HG02852 (cell line): Measurements from ENCODE around the gene CDC25C.
"Not testable (repeated sequence)": the region's sequence is repeated elsewhere in the genome, so short reads cannot be mapped to it uniquely, and the experiment has no call there.

Experiments used
- ATAC-seq: cut with Tn5 transposase; IDR thresholded peaks from one replicate; pipeline ENCODE4 v1.9.1; 2021; ENCODE audit warnings: mild to moderate bottlenecking, moderate library complexity; ENCODE audit not compliant: unreplicated experiment

The CDC25C gene

DNA sequence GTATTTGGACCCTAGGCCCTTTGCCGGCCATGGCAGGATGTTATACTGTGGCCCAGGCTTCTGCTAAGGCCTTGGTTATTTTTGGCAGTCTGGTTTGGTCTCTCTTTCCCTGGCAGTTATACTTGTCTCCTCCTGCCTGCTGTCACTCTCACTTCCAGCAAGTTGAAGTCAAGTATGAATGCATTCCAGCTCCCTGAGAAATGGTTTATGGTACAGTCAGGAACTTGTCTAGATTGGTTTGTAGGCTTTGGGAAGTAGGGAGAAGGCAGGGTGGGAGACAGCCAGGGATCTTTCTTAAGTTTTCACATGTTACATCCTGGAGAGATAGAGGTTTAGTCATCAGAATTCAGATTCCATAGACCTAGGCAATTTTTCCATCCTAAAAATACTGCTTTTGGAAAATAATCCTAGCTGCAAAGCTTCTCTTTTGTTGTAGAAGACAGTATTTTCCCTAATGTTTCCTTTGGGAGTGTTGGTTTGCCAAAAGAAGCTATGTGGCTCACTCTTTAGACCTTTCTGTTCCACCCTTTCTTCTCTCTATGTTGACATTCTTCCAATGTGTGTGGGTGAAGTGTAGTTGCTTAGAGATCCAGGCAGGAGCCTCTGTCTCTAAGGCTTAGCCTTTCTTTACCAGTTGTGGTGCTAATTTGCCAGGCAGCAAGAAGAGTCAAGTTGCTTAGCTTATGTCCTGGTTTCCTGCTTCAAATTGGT, 18.4 kb upstream of the CDC25C start:
- no peak for ATAC-seq

DNA sequence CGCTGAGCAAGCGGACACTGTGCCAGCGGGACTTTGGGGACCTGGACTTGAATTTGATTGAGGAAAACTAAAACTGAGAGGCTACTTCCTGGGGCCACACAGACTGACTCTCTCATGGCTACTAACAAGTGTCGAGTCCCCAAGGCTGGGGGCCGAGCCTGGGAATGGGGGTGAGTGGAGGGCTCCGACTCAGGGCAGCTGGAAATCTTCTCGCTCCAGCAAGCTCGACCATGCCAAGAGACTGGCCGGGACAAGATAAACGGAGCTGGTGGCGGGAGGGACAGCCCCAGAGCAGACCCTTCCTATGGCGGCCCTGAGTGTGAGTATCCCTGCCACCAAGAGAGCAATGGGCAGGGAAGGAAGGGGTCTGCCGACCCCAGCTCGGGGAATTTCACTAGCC, 15.3 kb upstream of the CDC25C start:
- ATAC-seq, result no peak

DNA sequence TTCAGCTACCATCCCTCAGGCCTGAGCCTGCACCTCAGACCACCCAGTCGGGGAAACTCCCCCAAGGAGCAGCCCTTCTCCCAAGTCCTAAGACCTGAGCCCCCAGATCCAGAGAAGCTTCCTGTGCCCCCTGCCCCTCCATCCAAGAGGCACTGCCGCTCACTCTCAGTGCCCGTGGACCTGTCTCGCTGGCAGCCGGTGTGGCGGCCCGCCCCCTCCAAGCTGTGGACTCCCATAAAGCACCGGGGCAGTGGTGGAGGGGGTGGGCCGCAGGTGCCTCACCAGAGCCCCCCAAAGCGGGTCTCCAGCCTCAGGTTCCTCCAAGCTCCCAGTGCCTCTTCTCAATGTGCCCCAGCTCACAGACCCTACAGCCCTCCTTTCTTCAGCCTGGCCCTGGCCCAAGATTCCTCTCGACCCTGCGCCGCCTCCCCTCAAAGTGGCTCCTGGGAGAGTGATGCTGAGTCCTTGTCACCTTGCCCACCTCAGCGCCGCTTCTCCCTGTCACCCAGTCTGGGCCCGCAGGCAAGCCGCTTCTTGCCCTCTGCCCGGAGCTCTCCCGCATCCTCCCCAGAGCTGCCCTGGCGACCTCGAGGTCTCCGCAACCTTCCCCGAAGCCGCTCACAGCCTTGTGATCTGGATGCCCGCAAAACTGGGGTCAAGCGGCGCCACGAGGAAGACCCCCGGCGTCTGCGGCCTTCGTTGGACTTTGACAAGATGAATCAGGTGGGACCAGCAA, 13.5 kb upstream of the CDC25C start:
- ATAC-seq, result no peak

DNA sequence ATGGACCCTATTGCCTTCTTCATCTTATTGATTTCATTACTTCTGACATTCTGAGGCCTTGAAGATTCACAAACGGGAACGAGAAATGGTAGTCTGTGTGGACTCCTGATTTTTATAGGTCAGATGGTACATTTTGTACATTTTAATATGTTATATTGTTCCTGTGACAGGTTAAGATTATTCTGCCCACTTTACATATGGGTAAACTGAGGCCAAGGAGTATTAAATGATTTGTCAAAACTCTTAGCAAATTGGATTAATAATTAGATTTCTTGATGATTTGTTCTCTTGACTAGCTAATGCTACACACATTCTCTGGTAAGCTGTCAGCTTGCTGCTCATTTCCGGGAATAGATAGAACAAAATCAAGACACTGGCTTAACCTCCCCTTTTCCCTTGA, 8.4 kb upstream of the CDC25C start:
- no peak for ATAC-seq

DNA sequence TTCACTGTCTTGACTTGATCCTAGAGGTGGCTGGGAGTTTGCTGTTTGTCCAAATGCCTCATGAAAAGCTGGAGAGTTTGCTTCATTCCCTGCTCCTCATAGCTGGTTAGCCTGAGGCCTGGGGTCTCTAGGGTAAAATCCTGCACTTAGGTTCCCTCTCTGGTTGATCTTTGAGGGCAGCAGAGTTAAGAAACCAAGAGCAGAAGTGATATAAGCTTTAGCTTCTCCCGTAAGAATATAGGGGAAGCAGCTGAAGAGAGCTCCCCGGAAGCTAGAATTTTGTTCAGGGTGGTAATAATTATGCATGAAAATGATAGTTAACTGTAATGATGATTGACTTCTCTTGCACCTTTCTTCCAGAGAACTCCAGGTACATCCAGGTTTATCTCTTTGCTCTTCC, 7.9 kb upstream of the CDC25C start:
- ATAC-seq, result no peak

DNA sequence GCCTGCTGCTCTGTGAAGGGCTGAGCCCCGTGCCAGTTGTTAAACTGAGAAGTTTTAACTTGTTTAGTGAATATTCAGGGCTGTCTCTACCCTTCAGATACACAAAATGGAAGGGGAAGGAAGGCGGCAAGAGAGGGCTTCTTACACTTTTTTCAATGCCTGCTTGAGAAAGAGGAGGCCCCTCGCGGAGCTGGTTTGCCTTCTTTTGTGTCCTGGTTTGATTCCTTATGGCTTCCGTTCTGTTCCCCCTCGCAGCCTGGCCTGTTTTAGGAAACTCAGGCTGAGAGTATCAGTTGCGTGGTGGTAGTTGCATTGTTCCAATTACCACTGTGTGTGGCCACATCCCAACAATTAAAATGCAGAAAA, 7.5 kb upstream of the CDC25C start:
- ATAC-seq, result no peak

DNA sequence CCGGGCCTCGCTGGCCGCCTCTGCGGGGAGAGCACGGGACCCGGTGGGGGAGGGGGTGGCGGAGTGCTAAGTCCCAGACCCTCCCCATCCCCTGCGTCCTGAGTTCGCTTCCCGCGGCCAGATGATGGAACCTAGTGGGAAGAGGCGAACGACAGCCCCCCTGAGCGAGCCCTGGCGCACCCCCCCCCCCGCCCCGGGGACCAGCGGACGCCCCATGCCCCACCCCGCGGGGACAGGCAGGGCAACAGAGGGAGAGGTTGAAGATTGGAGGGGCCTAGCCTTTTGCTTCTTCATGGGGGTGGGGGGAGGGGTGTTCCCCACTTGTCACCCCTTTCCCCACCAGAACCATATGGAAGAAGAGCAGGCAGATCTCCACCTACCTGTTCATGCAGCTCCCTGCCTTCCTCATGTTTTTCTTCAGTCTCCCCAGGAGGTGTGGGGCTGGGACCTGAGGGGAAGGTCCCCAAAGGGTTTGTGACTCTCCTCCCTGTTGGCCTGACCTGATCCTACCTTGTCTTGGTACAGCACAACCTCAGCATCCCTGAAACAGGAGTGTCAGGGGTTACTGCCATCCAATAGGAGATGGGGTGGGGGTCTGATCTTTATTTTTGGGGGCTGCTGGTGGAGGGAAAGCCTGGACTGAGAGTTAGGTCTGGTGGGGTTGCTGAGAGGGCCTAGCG, 6.9 kb upstream of the CDC25C start:
- peak; percentile 12 for ATAC-seq

DNA sequence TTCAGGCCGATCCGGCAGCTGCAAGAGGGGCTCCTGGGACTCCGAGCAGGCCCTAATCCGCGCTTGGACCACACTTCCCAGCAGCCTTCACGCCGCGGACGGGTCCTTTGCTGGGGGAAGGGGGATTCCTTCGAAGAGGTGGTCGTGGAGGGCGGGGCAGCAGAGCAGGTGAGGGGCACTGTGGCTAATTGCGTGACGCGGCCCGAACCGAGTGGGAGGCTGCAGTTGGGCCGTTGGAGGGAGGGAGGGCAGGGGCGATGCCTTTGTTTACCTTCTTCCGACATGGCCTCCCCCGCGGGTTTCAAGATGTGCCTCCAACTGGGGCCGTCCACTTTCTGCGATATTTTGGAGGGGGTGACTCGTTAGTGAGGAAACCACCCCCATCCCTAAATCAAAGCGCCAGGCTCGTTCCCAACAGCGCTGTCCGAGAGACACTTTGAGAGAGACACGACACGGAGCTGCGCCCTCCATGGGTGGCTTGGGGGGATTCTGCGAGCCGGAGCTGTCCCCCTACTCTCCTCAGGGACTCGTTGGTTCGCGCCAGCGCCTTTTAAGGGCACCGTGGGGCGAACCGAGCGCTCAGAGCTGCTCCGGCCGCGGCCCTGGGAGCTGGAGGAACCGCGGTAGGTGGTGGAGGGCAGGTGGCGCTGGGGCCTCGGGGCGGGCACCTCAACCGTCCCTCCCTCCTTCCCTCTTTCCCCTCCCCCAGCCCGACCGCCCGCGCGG, 6.2 kb upstream of the CDC25C start, which contains the start of gene FAM53C:
TSS of gene FAM53C (plus strand) at position 582 of the 726 bp plus-strand sequence. CDS start 3,070 bp downstream, outside the sequence.
- peak; percentile 78 for ATAC-seq

DNA sequence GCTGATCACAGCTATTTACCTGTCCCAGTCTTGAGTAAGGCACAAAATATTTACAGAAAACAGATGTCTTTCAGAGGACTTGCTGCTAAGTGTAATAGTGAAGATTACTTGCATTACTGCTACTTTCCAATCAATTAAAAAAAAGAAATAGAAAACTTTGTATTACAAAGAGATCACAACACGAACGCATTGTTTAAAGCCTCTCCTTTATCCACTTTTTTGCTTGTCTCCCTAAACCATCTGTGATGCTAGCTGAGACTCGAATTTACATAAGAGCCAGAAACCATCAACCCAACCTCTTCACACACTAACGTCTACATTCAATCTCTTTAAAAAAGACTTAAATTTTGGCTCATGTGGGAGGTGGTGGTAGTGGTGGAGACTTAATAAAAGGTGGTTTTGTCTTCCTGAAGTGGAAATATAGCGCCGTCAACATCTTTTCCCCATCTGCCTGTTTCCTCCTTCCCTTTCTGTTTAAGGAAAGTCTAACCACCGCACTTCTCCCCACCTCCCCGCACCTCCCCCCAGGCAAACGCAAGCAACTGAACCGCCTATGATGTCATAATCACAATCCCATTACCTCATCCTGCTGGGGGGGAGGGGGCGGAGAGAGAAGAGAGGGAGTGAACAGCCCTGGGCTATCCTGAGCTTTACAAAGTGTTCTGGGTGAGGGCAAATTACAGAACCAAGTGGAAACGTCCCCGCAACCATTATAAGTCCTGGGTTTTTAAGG, 5.5 kb upstream of the CDC25C start:
- ATAC-seq, result peak; percentile 22

DNA sequence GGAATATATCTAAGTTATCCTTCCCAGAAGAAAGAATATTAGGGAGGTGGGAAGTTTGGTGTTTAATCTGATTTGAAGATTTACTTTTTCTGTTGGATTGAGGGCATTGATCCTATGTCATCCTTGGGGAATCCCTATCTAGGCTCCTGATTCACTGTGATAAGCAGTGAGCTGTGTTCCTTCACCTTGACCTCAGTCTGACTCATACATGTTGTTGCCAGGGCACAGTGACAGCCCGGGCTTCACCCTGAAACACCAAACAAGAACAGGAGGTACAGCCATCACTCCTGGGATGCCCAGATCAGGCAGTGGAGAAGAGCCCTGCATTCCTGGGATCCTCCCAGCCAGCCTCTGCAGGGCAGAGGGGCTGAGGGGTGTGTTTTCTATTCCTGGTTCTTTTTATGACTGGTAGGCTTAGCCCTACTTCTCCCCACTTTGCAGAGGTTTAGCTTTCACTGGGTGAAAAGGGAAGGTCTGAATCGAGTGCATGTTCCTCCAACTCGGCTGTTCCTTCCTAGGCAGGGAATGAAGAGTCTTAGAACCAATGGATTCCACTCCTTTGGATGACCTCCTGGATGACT, 3.4 kb upstream of the CDC25C start:
- ATAC-seq, result no peak

DNA sequence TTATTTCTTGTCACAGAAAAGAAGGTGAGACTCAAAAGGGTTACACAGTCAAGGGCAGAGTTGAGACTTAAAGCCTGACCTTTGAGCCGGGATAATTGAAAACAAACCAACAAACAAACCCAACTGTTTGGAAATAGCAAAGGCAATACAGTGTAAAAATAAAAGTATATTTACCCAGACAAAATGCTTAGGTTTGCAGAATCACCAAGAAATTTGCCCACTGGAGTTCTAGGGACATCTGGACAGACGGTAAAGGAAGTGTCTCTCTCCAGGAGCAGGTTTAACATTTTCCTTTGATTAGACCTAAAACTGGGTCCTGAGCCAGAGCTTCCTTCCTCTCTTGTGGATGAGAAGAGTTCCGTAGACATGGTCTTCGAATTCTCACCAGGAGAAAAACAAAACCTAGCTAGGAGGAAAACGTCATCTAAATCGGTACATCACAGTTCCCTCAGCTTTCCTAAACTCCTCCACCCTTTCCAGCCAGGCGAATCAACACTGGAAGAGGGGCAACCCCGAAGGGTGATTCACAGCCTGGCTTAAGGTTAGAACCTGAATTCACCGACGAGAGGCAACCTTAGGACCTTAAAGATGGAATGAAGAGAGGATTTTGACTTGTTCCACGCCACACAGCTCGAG, 673 bp downstream of the CDC25C start:
- ATAC-seq, result no peak

DNA sequence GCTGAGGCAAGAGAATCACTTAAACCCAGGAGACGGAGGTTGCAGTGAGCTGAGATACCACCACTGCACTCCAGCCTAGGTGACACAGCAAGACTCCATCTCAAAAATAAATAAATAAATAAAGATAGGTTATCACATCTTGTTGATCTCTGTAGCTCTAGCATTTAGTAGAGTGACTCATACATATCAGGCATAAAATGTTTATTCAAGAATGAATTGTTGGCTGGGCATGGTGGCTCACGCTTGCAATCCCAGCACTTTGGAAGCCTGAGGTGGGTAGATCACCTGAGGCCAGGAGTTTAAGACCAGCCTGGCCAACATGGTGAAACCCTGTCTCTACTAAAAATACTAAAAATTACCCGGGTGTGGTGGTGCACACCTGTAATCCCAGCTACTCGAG, 13.4 kb downstream of the CDC25C start:
- ATAC-seq, result not testable (repeated sequence)

DNA sequence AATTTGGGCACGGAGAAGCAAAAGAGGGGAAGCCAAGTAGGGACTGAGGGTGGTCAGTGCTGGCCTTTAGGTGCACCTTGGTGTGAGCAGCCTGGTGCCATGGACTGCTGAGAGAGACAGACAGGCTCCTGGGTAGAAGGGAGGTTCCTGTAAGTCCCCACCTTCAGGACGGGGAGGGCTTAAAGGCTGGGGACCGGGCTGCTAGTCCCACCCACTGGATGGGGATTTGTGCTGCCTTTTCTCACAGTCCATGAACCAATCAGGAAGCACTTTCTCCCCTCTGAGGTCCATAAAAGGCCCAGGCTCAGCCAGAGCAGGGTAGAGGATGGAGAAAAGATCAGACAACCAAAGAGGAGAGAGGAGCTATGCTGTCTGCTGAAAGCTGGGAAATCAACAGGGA, 15.2 kb downstream of the CDC25C start:
- no peak for ATAC-seq

DNA sequence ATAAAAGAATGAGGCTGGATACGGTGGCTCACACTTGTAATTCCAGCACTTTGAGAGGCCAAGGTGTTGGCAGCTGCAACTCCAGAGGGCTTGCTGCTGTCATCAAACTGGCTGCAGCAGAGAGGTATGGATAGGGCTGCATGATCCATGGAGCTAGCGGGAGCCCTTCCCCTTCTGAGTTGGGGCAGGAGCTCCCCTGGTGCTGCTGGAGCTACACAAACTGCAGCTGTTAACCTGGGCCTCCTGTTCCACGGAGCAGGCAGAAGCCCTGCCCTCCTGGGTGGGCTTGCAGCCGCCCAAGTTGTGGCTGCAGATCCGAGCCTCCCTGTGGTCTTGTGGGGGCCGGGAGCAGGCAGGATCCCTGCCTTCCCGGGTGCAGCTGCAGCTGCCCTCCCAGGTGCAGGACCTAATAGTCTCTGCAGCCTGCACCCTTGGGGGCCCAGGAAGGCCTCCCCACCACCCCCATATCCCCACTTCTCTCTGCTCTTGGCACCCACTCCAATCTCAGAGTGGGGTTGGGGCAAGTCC, 15.8 kb downstream of the CDC25C start:
- no peak for ATAC-seq

DNA sequence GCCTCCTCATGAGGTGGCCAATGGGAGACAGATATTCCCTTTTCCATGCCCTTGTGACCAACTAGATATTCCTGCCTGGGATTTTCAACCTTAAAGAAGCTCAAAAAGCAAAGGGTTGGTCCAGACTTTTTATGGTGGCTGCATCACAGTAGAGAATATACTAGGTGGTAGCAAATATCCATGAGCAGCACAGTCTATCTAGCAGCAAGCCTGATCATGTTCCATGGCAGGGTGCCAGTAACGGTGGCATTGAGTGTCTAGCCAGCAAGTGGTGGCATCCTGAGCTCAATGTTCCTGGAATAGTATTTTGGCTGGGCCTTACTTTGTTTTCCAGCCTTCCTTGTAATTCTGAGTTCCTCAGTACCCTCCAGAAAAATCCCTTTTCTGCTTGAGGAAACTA, 25.8 kb downstream of the CDC25C start:
- no peak for ATAC-seq

DNA sequence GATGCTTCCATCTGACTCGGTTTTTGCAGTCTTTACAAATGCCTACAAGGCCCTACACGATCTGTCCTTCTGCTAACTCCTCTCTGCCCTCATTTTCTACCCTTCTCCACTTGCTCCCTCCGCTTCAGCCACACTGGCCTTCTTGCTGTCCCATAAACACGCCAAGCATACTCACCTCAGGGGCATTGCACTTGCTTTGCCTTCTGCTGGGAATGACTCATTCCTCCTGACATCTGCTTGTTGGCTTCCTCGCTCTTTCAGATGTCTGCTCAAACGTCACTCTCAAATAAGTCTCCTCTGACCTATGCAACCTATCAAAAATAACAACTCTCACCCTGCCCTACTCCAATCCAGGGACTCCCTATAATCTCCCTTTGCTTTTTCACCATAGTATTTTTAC, 28.2 kb downstream of the CDC25C start:
- ATAC-seq, result no peak

DNA sequence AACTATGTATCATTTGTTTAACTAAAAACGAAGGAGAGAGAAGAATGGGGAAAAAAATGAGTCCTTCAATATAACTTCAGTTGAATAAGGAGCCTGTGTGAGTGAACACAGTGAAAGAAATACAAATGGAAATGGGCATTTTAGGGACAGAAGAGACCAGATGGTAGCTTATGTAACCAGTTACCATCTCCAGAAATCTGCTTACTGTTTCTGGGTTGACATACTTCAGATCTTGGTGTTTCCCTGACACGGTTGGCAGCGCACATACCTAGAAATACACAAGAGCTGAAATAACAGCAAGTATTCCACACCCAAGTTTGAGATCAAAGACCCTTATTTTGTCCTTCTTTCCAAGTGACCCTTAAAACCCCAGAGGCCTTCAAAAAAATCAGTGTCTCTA, 42.3 kb downstream of the CDC25C start:
- no peak for ATAC-seq

DNA sequence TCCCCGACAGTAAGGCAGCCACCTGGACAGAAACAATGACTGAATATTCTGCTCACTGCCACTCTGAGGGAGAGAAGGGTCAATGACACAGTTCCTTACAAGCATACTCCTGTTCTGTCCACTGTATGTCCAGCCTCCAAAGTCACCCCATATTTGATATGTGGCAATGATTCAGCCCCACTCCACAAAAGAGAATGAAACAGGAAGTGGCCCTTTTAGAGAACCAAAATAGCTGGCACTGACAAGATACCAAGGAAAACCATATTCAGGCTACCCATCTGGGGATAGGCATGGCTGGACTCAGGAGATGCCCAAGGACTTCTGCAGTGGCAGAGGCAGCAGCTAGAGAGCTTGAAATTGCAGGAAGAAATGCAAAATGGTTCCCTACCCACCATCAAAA, 44.4 kb downstream of the CDC25C start:
- ATAC-seq, result no peak

DNA sequence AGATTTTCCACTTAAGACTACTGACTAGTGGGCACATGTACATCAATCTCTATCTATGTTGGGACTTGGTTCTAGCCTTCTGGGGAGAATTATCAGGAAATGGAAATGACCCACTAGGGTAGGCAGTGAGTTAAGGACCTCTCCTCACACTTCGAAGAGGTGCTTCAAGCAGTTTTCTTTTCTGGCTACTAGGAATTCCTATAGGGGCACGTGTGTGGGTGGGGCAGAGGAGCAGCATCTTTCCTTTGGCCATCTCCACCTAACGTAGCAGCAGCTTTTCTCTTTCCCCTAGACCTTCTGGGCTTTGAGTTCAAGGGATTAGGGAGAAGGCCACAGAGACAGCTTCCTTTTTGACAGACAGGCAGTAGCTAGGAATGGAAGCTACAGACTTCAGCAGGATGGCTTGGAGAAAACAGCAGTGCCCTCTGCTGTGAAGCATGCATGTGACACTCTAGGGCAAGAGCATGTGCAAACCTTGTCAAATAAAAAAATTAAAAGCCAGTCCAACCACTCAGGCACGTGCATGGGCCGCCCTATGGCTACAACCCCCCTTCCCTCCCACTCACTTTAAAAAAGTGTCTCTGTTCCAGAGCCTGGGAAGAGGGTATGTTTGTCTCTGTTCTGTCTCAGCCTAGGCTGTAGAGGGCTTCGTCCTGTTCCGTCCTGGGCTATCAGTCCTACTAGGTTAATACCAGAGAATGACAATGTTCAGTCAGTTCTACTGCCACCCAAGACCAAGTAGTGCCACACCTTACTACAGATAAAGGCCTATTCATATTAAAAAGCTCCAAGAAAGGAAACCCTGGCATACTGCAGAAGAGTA, 48.5 kb downstream of the CDC25C start:
- ATAC-seq, result no peak
